ENCODE data around the gene C22orf39.

The C22orf39 gene

GRCh38 chr22:19494001-19494560, 46.6 kb upstream of the C22orf39 start:
- no peak for DNase-seq (ENCODE audit: low spot score)
- no peak for TF ChIP-seq CTCF (IDR thresholded peaks at IDR 0.05; ENCODE audit: extremely low read depth, insufficient read depth, missing control alignments)
- in situ Hi-C loops (cut with MboI; ENCODE audit: low pct_unique_long_range_greater_than_20kb, low sequenced_read_pairs, unreplicated experiment): no loop called here

- DNase-seq (ENCODE audit: low spot score): no peak
- in situ Hi-C loops (cut with MboI; ENCODE audit: low pct_unique_long_range_greater_than_20kb, low sequenced_read_pairs, unreplicated experiment): no loop called here
- no peak for TF ChIP-seq CTCF (IDR thresholded peaks at IDR 0.05; ENCODE audit: extremely low read depth, insufficient read depth, missing control alignments)
Measured at GRCh38 chr22:19492504-19493174, 45.1 kb upstream of the C22orf39 start.

GRCh38 chr22:19490628-19491230, 43.2 kb upstream of the C22orf39 start:
- in situ Hi-C loops (cut with MboI; ENCODE audit: low pct_unique_long_range_greater_than_20kb, low sequenced_read_pairs, unreplicated experiment): no loop called here
- no peak for TF ChIP-seq CTCF (IDR thresholded peaks at IDR 0.05; ENCODE audit: extremely low read depth, insufficient read depth, missing control alignments)
- DNase-seq (ENCODE audit: low spot score): no peak

- in situ Hi-C loops (cut with MboI; ENCODE audit: low pct_unique_long_range_greater_than_20kb, low sequenced_read_pairs, unreplicated experiment): no loop called here
- TF ChIP-seq CTCF (IDR thresholded peaks at IDR 0.05; ENCODE audit: extremely low read depth, insufficient read depth, missing control alignments): no peak
- DNase-seq (ENCODE audit: low spot score): no peak
Measured at GRCh38 chr22:19488884-19489843, 41.7 kb upstream of the C22orf39 start.

- in situ Hi-C loops (cut with MboI; ENCODE audit: low pct_unique_long_range_greater_than_20kb, low sequenced_read_pairs, unreplicated experiment): no loop called here
- no peak for DNase-seq (ENCODE audit: low spot score)
- TF ChIP-seq CTCF (IDR thresholded peaks at IDR 0.05; ENCODE audit: extremely low read depth, insufficient read depth, missing control alignments): no peak
Measured at GRCh38 chr22:19488285-19488684, 40.8 kb upstream of the C22orf39 start.
